ENCODE results near the gene UCN3.

The UCN3 gene

GRCh38 chr10:5364890-5365338 is at the start of gene UCN3:
Gene UCN3 (plus strand): TSS chr10:5364966. CDS start chr10:5373721, 8,755 bp downstream.
- no peak for DNase-seq

- peak; percentile 90 for DNase-seq
Observed at GRCh38 chr10:5317547-5318107, 47.1 kb upstream of the UCN3 start.

- no peak for DNase-seq
Observed at GRCh38 chr10:5318148-5318547, 46.6 kb upstream of the UCN3 start.

GRCh38 chr10:5319863-5320262 is 44.9 kb upstream of the UCN3 start:
- no peak for DNase-seq

GRCh38 chr10:5321273-5321672 is 43.5 kb upstream of the UCN3 start:
- DNase-seq: no peak

GRCh38 chr10:5323446-5323845 is 41.3 kb upstream of the UCN3 start:
- DNase-seq: no peak

GRCh38 chr10:5325076-5325475 is 39.7 kb upstream of the UCN3 start:
- DNase-seq: no peak

- no peak for DNase-seq
Observed at GRCh38 chr10:5334196-5334880, 30.4 kb upstream of the UCN3 start.

GRCh38 chr10:5338010-5338409 is 26.8 kb upstream of the UCN3 start:
- no peak for DNase-seq

- DNase-seq: no peak
Observed at GRCh38 chr10:5343092-5343491, 21.7 kb upstream of the UCN3 start.

GRCh38 chr10:5343561-5343960 is 21.2 kb upstream of the UCN3 start:
- peak; percentile 13 for DNase-seq

GRCh38 chr10:5343979-5344378 is 20.8 kb upstream of the UCN3 start:
- DNase-seq: no peak

- DNase-seq: no peak
Observed at GRCh38 chr10:5344746-5345145, 20.0 kb upstream of the UCN3 start.

GRCh38 chr10:5346881-5347280 is 17.9 kb upstream of the UCN3 start:
- DNase-seq: no peak

- no peak for DNase-seq
Observed at GRCh38 chr10:5349362-5349761, 15.4 kb upstream of the UCN3 start.

- no peak for DNase-seq
Observed at GRCh38 chr10:5354068-5354467, 10.7 kb upstream of the UCN3 start.

GRCh38 chr10:5355594-5356301 is 9.0 kb upstream of the UCN3 start:
- peak; percentile 4 for DNase-seq

GRCh38 chr10:5356302-5356763 is 8.4 kb upstream of the UCN3 start:
- peak; percentile 45 for DNase-seq

- no peak for DNase-seq
Observed at GRCh38 chr10:5360318-5360915, 4.3 kb upstream of the UCN3 start.

GRCh38 chr10:5361966-5362365 is 2.8 kb upstream of the UCN3 start:
- peak; percentile 22 for DNase-seq

GRCh38 chr10:5362873-5363272 is 1.9 kb upstream of the UCN3 start:
- no peak for DNase-seq

GRCh38 chr10:5364374-5364773 is 392 bp upstream of the UCN3 start:
- no peak for DNase-seq

- no peak for DNase-seq
Observed at GRCh38 chr10:5365928-5366327, 1.2 kb downstream of the UCN3 start.
